ENCODE results near the gene EPHA8. TPM values are rescaled to one million over a fixed set of nuclear protein-coding genes. Genes with fewer than 3 reads are reported as not detected.

EPHA8 gene
- total RNA-seq, 2 experiments from 2014 or later, result not detected

- no peaks in the 10 kb centered on the region for H3K9me3 Mint-ChIP-seq (ENCODE audit: low read depth)
- H3K27ac Mint-ChIP-seq, result no peak overlapping the region
- H3K27me3 Mint-ChIP-seq, result peaks cover 16% of the 10 kb centered on the region
- no peaks in the 10 kb centered on the region for H3K4me1 Mint-ChIP-seq
- H3K4me3 Mint-ChIP-seq, result no peak overlapping the region
- DNase-seq, result no peak
- CTCF ChIA-PET, result no interaction called here
- ATAC-seq, result no peak
- no peaks in the 10 kb centered on the region for H3K36me3 Mint-ChIP-seq
Measured at GRCh38 chr1:22650089-22650693, 86.9 kb downstream of the EPHA8 start.

GRCh38 chr1:22651941-22652856 lies 88.9 kb downstream of the EPHA8 start:
- Mint-ChIP-seq H3K4me1 (no peaks in the 10 kb centered on the region), H3K27me3 (peaks cover 14% of the 10 kb centered on the region), H3K4me3 (no peak overlapping the region), H3K36me3 (no peaks in the 10 kb centered on the region), H3K27ac (no peak overlapping the region), H3K9me3 (ENCODE audit: low read depth) (no peaks in the 10 kb centered on the region)
- CTCF ChIA-PET, result no interaction called here
- no peak for ATAC-seq
- no peak for DNase-seq

DNA sequence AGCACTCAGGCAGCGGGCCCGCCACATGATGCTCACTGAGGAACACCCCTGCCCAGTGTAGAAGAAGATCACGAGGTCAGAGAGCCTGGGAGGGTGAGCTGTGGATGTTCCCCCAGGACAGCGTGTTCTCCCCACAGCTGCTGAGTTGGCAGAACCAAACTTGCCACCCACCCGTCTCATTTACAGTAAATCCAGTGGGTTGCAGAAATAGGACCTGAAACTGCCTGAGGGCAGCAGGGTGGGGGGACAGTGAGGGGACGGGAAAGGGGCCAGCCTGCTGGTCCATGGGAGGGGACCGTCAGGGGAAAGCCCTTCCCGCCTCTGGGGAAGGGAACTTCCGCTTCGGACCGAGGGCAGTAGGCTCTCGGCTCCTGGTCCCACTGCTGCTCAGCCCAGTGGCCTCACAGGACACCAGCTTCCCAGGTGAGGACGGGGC lies 89.6 kb downstream of the EPHA8 start, which contains the start of gene C1QB:
Gene C1QB, plus strand, starts transcription at position 356 of the 436 bp plus-strand sequence. CDS start 6,227 bp downstream, outside the sequence.
- no peaks in the 10 kb centered on the region for H3K9me3 Mint-ChIP-seq (ENCODE audit: low read depth)
- H3K36me3 Mint-ChIP-seq, result no peaks in the 10 kb centered on the region
- no peak within 1 kb of the TSS for H3K4me3 Mint-ChIP-seq
- H3K4me1 Mint-ChIP-seq, result no peaks in the 10 kb centered on the region
- peaks cover 14% of the 10 kb centered on the region for H3K27me3 Mint-ChIP-seq
- CTCF ChIA-PET, result no interaction called here
- no peak for DNase-seq
- H3K27ac Mint-ChIP-seq, result no peak within 1 kb of the TSS
- ATAC-seq, result no peak

Small RNA genes within 50 kb of the gene (microRNA-seq; reads per million reads assigned to microRNA genes)
- not detected for gene MIR6127

Other genes starting within 250 kb of the EPHA8 start
- gene ZBTB40, start 111.6 kb upstream of the EPHA8 start, total RNA-seq, result 10 to 100 TPM; 17.2 to 19.0 TPM
- not detected for gene C1QA, start 73.1 kb downstream of the EPHA8 start, total RNA-seq
- gene C1QC, start 80.1 kb downstream of the EPHA8 start, total RNA-seq, result not detected
- gene C1QB, start 89.7 kb downstream of the EPHA8 start, total RNA-seq, result not detected
- gene EPHB2, start 147.3 kb downstream of the EPHA8 start, total RNA-seq, result under 1 TPM; 0.09 TPM